IMR-90 (cell line): Measurements from ENCODE around the gene RANGRF. TPM values are rescaled to one million over a fixed set of nuclear protein-coding genes. Genes with fewer than 3 reads are reported as not detected.

ENCODE experiments used
- ATAC-seq: fragments of 200-7000 bp; cut with Tn5 transposase; 2 replicates; pipeline ENCODE4 v1.9.1; 2020; ENCODE audit warnings: low read depth, mild to moderate bottlenecking, moderate library complexity
- BruUV-seq: library from RNA; stranded (reverse); fragments of 400-500 nt; replicated peaks from 2 replicates; lab custom pipeline; 2021; lab: Mats Ljungman, UMichigan
- CTCF ChIA-PET: fragments of 300-600 bp; formaldehyde crosslinking; extraction: SDS; loops from one replicate; lab custom pipeline; 2021; ENCODE audit warnings: antibody characterized with exemption; lab: Yijun Ruan, JAX
- POLR2A ChIA-PET: fragments of 300-600 bp; sonication (Branson Sonifier 250); formaldehyde crosslinking; loops from one replicate; lab custom pipeline; 2022; ENCODE audit warnings: antibody characterized with exemption; ENCODE audit not compliant: unreplicated experiment; lab: Charles Lee
- DNase-seq: peaks from one replicate; pipeline ENCODE4 v3.0.0; 2013
- H2AFZ ChIP-seq: replicated peaks from 2 replicates; pipeline ENCODE3; 2013; ENCODE audit warnings: low read length, mild to moderate bottlenecking; ENCODE audit not compliant: poor library complexity
- H2AK5ac ChIP-seq: 2 replicates; pipeline ENCODE4 v1.6.1; 2013; ENCODE audit warnings: low read depth, low read length, inconsistent platforms
- H2AK9ac ChIP-seq: replicated peaks from 2 replicates; pipeline ENCODE3; 2013; ENCODE audit warnings: mild to moderate bottlenecking, low read depth, low read length, moderate library complexity; ENCODE audit not compliant: poor library complexity
- H2BK120ac ChIP-seq: 2 replicates; pipeline ENCODE4 v1.6.1; 2013; ENCODE audit warnings: low read depth, low read length, inconsistent platforms
- H2BK15ac ChIP-seq: 3 replicates; pipeline ENCODE4 v1.6.1; 2013; ENCODE audit warnings: low read depth, low read length, inconsistent platforms
- H2BK20ac ChIP-seq: 2 replicates; pipeline ENCODE4 v1.6.1; 2013; ENCODE audit warnings: low read depth, mild to moderate bottlenecking, inconsistent platforms, low read length, moderate library complexity
- H2BK5ac ChIP-seq: 2 replicates; pipeline ENCODE4 v1.6.1; 2013; ENCODE audit warnings: mild to moderate bottlenecking, low read depth, low read length, inconsistent platforms; ENCODE audit not compliant: poor library complexity, severe bottlenecking
- H3K14ac ChIP-seq: replicated peaks from 2 replicates; pipeline ENCODE4 v1.6.1; 2013; ENCODE audit warnings: low read depth, low read length, inconsistent platforms
- H3K18ac ChIP-seq: 2 replicates; pipeline ENCODE4 v1.6.1; 2013; ENCODE audit warnings: low read depth, low read length, control low read depth
- H3K23ac ChIP-seq: 2 replicates; pipeline ENCODE4 v1.6.1; 2013; ENCODE audit warnings: low read depth, low read length, inconsistent platforms
- H3K27ac ChIP-seq: 2 replicates; pipeline ENCODE4 v1.5.1; 2013; ENCODE audit warnings: mild to moderate bottlenecking, control low read depth, low read length; ENCODE audit not compliant: insufficient read depth
- H3K27me3 ChIP-seq: 2 replicates; pipeline ENCODE4 v1.6.1; 2013; ENCODE audit warnings: low read length; ENCODE audit not compliant: control insufficient read depth, insufficient read depth
- H3K36me3 ChIP-seq: 2 replicates; pipeline ENCODE4 v1.6.1; 2013; ENCODE audit warnings: low read length, mixed read lengths; ENCODE audit not compliant: control insufficient read depth, insufficient read depth
- H3K4ac ChIP-seq: 2 replicates; pipeline ENCODE4 v1.6.1; 2013; ENCODE audit warnings: low read depth, low read length, inconsistent platforms
- H3K4me1 ChIP-seq: 2 replicates; pipeline ENCODE4 v1.6.1; 2013; ENCODE audit warnings: low read length, mixed read lengths; ENCODE audit not compliant: control insufficient read depth, insufficient read depth
- H3K4me2 ChIP-seq: 2 replicates; pipeline ENCODE4 v1.6.1; 2013; ENCODE audit warnings: low read depth, mild to moderate bottlenecking, control low read depth, low read length, moderate library complexity
- H3K4me3 ChIP-seq: 2 replicates; pipeline ENCODE4 v1.5.1; 2013; ENCODE audit warnings: low read depth, mild to moderate bottlenecking, control low read depth, low read length, moderate library complexity; ENCODE audit not compliant: insufficient read depth
- H3K56ac ChIP-seq: 2 replicates; pipeline ENCODE4 v1.6.1; 2013; ENCODE audit warnings: low read length, inconsistent platforms; ENCODE audit not compliant: insufficient read depth; ENCODE audit errors: extremely low read depth
- H3K79me1 ChIP-seq, 2 experiments: 2 replicates each; pipeline ENCODE4 v1.6.1; 2013; ENCODE audit warnings: low read length in 2 of 2, inconsistent platforms in 1 of 2, low read depth in 1 of 2
- H3K9ac ChIP-seq: 2 replicates; pipeline ENCODE4 v1.6.1; 2013; ENCODE audit warnings: low read depth, low read length, control low read depth
- H3K9me1 ChIP-seq: 2 replicates; pipeline ENCODE4 v1.6.1; 2013; ENCODE audit warnings: low read length, inconsistent platforms; ENCODE audit not compliant: insufficient read depth
- H3K9me3 ChIP-seq: 2 replicates; pipeline ENCODE4 v1.6.1; 2013; ENCODE audit warnings: low read length; ENCODE audit not compliant: control insufficient read depth, insufficient read depth
- H4K20me1 ChIP-seq: 2 replicates; pipeline ENCODE4 v1.6.1; 2013; ENCODE audit warnings: low read length, inconsistent platforms; ENCODE audit not compliant: insufficient read depth
- H4K5ac ChIP-seq: 2 replicates; pipeline ENCODE4 v1.6.1; 2013; ENCODE audit warnings: mild to moderate bottlenecking, low read depth, low read length, control low read depth
- H4K8ac ChIP-seq, 2 experiments: 2 replicates each; pipeline ENCODE4 v1.6.1; 2013; ENCODE audit warnings: low read depth in 2 of 2, low read length in 2 of 2, control low read depth in 1 of 2, inconsistent platforms in 1 of 2
- H4K91ac ChIP-seq: 2 replicates; pipeline ENCODE4 v1.6.1; 2013; ENCODE audit warnings: low read depth, low read length, inconsistent platforms; ENCODE audit not compliant: insufficient read depth
- BHLHE40 ChIP-seq: fragments of 150-350 bp; IDR thresholded peaks from 2 replicates; pipeline ENCODE4 v1.6.1; 2016; ENCODE audit warnings: mild to moderate bottlenecking, low read depth, low read length
- CEBPB ChIP-seq: IDR thresholded peaks from 2 replicates; pipeline ENCODE4 v1.6.1; 2012; ENCODE audit warnings: low read depth, low read length, improper control_type of control experiment
- CHD1 ChIP-seq: IDR thresholded peaks from 2 replicates; pipeline ENCODE4 v1.6.1; 2012; ENCODE audit warnings: low read depth, low read length, improper control_type of control experiment
- CTCF ChIP-seq: conservative IDR thresholded peaks from 2 replicates; pipeline ENCODE4 v1.5.1; 2012; ENCODE audit warnings: mild to moderate bottlenecking, low read depth, low read length, improper control_type of control experiment
- ELK1 ChIP-seq: fragments of 150-350 bp; IDR thresholded peaks from 2 replicates; pipeline ENCODE4 v1.6.1; 2016; ENCODE audit warnings: low read depth, mild to moderate bottlenecking, low read length, moderate library complexity, borderline replicate concordance
- FOS ChIP-seq: fragments of 150-350 bp; IDR thresholded peaks from 2 replicates; pipeline ENCODE4 v1.6.1; 2016; ENCODE audit warnings: low read depth, low read length
- MAFK ChIP-seq: IDR thresholded peaks from 2 replicates; pipeline ENCODE4 v1.6.1; 2012; ENCODE audit warnings: low read depth, low read length, improper control_type of control experiment
- MAZ ChIP-seq: IDR thresholded peaks from 2 replicates; pipeline ENCODE4 v1.6.1; 2012; ENCODE audit warnings: low read depth, mild to moderate bottlenecking, low read length, improper control_type of control experiment, moderate library complexity, borderline replicate concordance
- MXI1 ChIP-seq: IDR thresholded peaks from 2 replicates; pipeline ENCODE4 v1.6.1; 2012; ENCODE audit warnings: low read depth, mild to moderate bottlenecking, low read length, moderate library complexity, borderline replicate concordance
- NFE2L2 ChIP-seq: fragments of 150-350 bp; IDR thresholded peaks from 2 replicates; pipeline ENCODE4 v1.6.1; 2016; ENCODE audit warnings: low read depth, mild to moderate bottlenecking, low read length
- POLR2A ChIP-seq: IDR thresholded peaks from 2 replicates; pipeline ENCODE4 v1.6.1; 2012; ENCODE audit warnings: mild to moderate bottlenecking, low read depth, low read length
- RAD21 ChIP-seq: IDR thresholded peaks from 2 replicates; pipeline ENCODE4 v1.6.1; 2012; ENCODE audit warnings: low read length, improper control_type of control experiment
- RCOR1 ChIP-seq: IDR thresholded peaks from 2 replicates; pipeline ENCODE4 v1.6.1; 2012; ENCODE audit warnings: mild to moderate bottlenecking, low read length, improper control_type of control experiment; ENCODE audit not compliant: insufficient replicate concordance
- RFX5 ChIP-seq: IDR thresholded peaks from 2 replicates; pipeline ENCODE4 v1.8.0; 2012; ENCODE audit warnings: low read depth, mild to moderate bottlenecking, low read length, moderate library complexity
- SMC3 ChIP-seq: fragments of 150-350 bp; IDR thresholded peaks from 2 replicates; pipeline ENCODE4 v1.6.1; 2016; ENCODE audit warnings: low read depth, mild to moderate bottlenecking, antibody characterized with exemption, low read length, moderate library complexity
- USF2 ChIP-seq: fragments of 150-350 bp; IDR thresholded peaks from 2 replicates; pipeline ENCODE4 v1.6.1; 2017; ENCODE audit warnings: mild to moderate bottlenecking, antibody characterized with exemption, low read length, low read depth
- WGBS, 2 experiments: methylation state at CpG; one replicate each; pipeline versions ENCODE4 v1.1.5 to v1.1.7; 2013; ENCODE audit warnings: missing lambda C conversion rate in 2 of 2; ENCODE audit not compliant: insufficient read length in 1 of 2; ENCODE audit errors: extremely low coverage in 2 of 2; 5-methylcytosine and 5-hydroxymethylcytosine counted together
- dilution Hi-C: fragments of 300-500 bp; cut with HindIII; formaldehyde crosslinking; loops from one replicate; pipeline ENCODE4 v1.14.3; 2018; ENCODE audit warnings: low sequenced_read_pairs; ENCODE audit not compliant: unreplicated experiment
- in situ Hi-C: fragments of 300-500 bp; cut with MboI; formaldehyde crosslinking; loops from 3 replicates; pipeline ENCODE4 v1.14.3; 2019; ENCODE audit warnings: low sequenced_read_pairs, inconsistent platforms, mixed read lengths
- intact Hi-C: fragments of 100-400 bp; cut with micrococcal nuclease; formaldehyde crosslinking; loops from 2 replicates; pipeline ENCODE4 v1.10.0; 2022
- polyA plus RNA-seq, 3 experiments: library from polyadenylated mRNA; depleted of rRNA; stranded (reverse); fragments of >200 nt; gene quantifications; 2 replicates each; pipeline ENCODE4 v1.2.3, GENCODE V29; 2012; ENCODE audit warnings: low replicate concordance in 1 of 3
- total RNA-seq: library from RNA; depleted of rRNA; stranded (reverse); fragments of >200 nt; gene quantifications from 2 replicates; pipeline ENCODE4 v1.2.3, GENCODE V29; 2012

Gene RANGRF
- total and polyA plus RNA-seq, 2 of the 4 experiments (the other 2 are of a cell fraction): 19.5 to 36.6 TPM

GRCh38 chr17:8311131-8311790, 22.8 kb downstream of the RANGRF start:
- H3K56ac ChIP-seq: no peak overlapping the region

More at GRCh38 chr17:8311131-8311790, 22.8 kb downstream of the RANGRF start:
- no peak overlapping the region for H3K23ac ChIP-seq
- no peak for ATAC-seq
- no peak overlapping the region for H2BK20ac ChIP-seq
- H4K91ac ChIP-seq: no peak overlapping the region
- no peaks in the 10 kb centered on the region for H3K9me3 ChIP-seq
- dilution Hi-C loops (no loop called here), intact Hi-C loops (no loop called here), in situ Hi-C loops (loop anchor here (25.0 kb wide), 1 partner anchor 224 kb away; the partner anchor contains the start of gene ALOX12B)
- H2BK5ac ChIP-seq: no peak overlapping the region
- no peak overlapping the region for H2BK15ac ChIP-seq
- H3K9me1 ChIP-seq: no peaks in the 10 kb centered on the region
- H3K4me2 ChIP-seq: no peak overlapping the region
- H3K9ac ChIP-seq: no peak overlapping the region
- no peak overlapping the region for H2BK120ac ChIP-seq
- no peak overlapping the region for H3K14ac ChIP-seq
- peaks cover 62% of the 10 kb centered on the region for H3K27me3 ChIP-seq
- ChIA-PET CTCF (no interaction called here), POLR2A (no interaction called here)
- no peaks in the 10 kb centered on the region; the same call in 1 of the 2 replicates for H3K4me1 ChIP-seq
- H4K20me1 ChIP-seq: no peaks in the 10 kb centered on the region
- no peak overlapping the region for H3K27ac ChIP-seq
- TF ChIP-seq CTCF (no peak), MXI1 (no peak), BHLHE40 (no peak), MAZ (no peak), RCOR1 (no peak), ELK1 (no peak), RAD21 (no peak), CEBPB (no peak), USF2 (no peak), POLR2A (no peak), CHD1 (no peak), NFE2L2 (no peak), SMC3 (no peak), MAFK (no peak), RFX5 (no peak), FOS (no peak)
- WGBS, 2 experiments: 83% methylated on average over 8 of the region's 25 CpGs; no CpG with 5 or more reads in 1 of the 2 experiments
- H3K18ac ChIP-seq: no peak overlapping the region
- no peak overlapping the region for H2AK9ac ChIP-seq
- no peaks in the 10 kb centered on the region for H3K79me1 ChIP-seq
- no peak overlapping the region for H3K4me3 ChIP-seq
- no peak overlapping the region for H2AK5ac ChIP-seq
- no peak overlapping the region for H3K4ac ChIP-seq
- no peak for DNase-seq
- no peak overlapping the region for H2AFZ ChIP-seq
- no peak overlapping the region for H4K5ac ChIP-seq
- no TSS peak for BruUV-seq
- no peak overlapping the region for H4K8ac ChIP-seq
- H3K36me3 ChIP-seq: no peaks in the 10 kb centered on the region
